BJ (cell line): ENCODE results near the gene MEN1. TPM values are rescaled to one million over a fixed set of nuclear protein-coding genes. Genes with fewer than 3 reads are reported as not detected.

Experiments
- CTCF ChIA-PET: fragments of 350-600 bp; formaldehyde crosslinking; extraction: SDS; loops from one replicate; lab custom pipeline; 2021; ENCODE audit warnings: antibody characterized with exemption, inconsistent platforms; lab: Yijun Ruan, JAX
- POLR2A ChIA-PET: fragments of 300-600 bp; sonication (Branson Sonifier 250); formaldehyde crosslinking; extraction: SDS; loops from one replicate; lab custom pipeline; 2021; ENCODE audit warnings: antibody characterized with exemption; lab: Charles Lee
- DNase-seq: peaks from one replicate; pipeline ENCODE4 v3.0.0-alpha.2; 2011; ENCODE audit warnings: low read depth
- H3K27me3 ChIP-seq: 2 replicates; pipeline ENCODE4 v1.6.0; 2011; ENCODE audit warnings: low read length; ENCODE audit not compliant: control insufficient read depth, insufficient read depth
- H3K36me3 ChIP-seq: 2 replicates; pipeline ENCODE4 v1.5.1; 2011; ENCODE audit warnings: low read length; ENCODE audit not compliant: control insufficient read depth, insufficient read depth
- H3K4me3 ChIP-seq: 2 replicates; pipeline ENCODE4 v1.5.1; 2011; ENCODE audit warnings: low read depth, mild to moderate bottlenecking, control low read depth, low read length
- polyA plus RNA-seq: library from polyadenylated mRNA; depleted of rRNA; stranded (reverse); fragments of >200 nt; gene quantifications from 2 replicates; pipeline ENCODE4 v1.2.3, GENCODE V29; 2011
- TF ChIP-seq, protein P1 (sequence below): IDR thresholded peaks from 2 replicates; pipeline ENCODE4 v1.5.1; 2011; ENCODE audit warnings: low read depth, mild to moderate bottlenecking, control low read depth, inconsistent platforms, low read length, moderate library complexity; ENCODE audit not compliant: insufficient read depth

The MEN1 gene
- polyA plus RNA-seq, 1 experiment = 27.8 TPM

DNA sequence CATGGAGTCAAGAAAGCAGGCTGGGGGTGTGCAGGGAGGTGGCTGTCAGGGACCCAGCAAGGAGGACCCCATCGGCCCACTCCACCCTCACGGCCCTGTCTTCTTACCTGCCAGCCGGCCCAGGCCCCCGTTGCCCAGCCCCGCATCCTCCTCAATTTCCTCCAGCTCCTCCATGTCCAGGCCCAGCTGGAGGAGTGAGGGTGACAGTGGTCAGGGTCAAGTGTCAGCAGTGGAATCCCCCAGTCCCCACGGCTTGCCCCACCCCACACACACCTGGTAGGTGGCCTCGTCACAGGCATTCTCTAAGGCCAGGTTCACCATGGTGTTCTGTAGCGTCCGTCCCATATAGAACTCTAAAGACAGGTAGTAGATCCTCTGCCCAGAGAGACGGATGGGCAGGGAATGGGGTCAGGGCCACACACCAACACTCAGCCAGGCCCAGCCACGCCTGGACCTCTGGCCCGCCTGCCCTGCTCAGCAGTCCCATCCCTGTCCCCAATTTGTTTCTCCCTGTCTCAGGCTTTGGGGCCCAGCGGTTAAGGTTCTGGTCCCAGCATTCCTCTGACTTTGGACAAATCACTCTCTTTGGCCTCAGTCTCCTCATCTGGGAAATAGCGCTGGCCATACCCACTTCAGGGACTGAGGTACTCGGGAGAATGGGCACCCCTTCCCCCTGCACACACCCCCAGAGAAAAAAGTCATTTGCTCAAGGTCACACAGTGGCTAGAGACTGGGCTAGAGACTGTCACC lies 51.8 kb downstream of the MEN1 start:
- TF ChIP-seq, protein P1, sequence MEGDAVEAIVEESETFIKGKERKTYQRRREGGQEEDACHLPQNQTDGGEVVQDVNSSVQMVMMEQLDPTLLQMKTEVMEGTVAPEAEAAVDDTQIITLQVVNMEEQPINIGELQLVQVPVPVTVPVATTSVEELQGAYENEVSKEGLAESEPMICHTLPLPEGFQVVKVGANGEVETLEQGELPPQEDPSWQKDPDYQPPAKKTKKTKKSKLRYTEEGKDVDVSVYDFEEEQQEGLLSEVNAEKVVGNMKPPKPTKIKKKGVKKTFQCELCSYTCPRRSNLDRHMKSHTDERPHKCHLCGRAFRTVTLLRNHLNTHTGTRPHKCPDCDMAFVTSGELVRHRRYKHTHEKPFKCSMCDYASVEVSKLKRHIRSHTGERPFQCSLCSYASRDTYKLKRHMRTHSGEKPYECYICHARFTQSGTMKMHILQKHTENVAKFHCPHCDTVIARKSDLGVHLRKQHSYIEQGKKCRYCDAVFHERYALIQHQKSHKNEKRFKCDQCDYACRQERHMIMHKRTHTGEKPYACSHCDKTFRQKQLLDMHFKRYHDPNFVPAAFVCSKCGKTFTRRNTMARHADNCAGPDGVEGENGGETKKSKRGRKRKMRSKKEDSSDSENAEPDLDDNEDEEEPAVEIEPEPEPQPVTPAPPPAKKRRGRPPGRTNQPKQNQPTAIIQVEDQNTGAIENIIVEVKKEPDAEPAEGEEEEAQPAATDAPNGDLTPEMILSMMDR = no peak
- CTCF ChIA-PET = interaction anchor here (2.6 to 3.2 kb wide), 2 partner anchors 10 to 15 kb away, joined by 9 to 10 read pairs; partner anchors contain the start of gene RASGRP2
- Histone ChIP-seq H3K4me3 (no peak overlapping the region), H3K27me3 (no peaks in the 10 kb centered on the region), H3K36me3 (peaks cover 11% of the 10 kb centered on the region)
- DNase-seq = no peak
- POLR2A ChIA-PET = no interaction called here

DNA sequence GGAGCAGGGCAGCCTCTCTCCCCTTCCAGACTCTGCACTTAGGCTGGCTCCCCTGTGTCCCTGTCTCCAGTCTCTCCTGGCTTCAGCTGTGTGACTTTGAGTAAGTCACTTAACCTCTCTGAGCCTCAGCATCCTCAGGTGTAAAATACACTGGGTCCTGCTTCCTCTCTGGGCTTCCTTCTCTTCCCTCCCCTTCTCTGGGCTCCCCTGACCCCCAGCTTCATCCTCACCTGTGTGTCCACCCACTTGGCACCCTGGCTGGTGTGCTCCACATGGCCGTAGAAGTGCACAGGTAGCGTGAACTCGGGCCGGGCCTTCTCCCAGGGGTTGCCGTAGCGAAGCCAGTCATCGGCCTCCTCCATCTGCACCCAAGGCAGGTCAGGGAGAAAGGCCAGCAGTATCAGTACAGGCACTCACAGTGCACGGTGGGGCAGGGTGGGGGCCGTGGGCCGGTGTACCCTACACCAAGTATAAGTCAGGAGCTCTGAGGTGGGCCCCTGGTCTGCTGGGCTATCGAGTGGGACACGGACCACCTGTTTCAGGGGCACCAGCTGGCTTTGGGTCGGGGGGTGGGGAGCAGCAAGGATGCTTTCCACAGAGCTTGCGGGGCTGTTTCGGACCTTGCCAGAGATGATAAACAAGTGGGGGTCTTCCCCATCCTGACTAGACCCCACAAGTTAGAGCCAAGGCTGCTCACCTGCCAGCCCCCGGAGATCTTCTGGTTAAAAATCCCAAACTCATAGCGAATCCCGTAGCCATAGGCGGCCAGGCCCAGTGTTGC lies 52.6 kb downstream of the MEN1 start:
- DNase-seq = no peak
- ChIA-PET POLR2A (interaction anchor here (0.6 kb wide), 1 partner anchor 1902 kb away, joined by 5 read pairs; no protein-coding TSS in a partner anchor), CTCF (interaction anchor here (0.6 to 3.2 kb wide), 3 partner anchors 10 to 73 kb away, joined by 3 to 10 read pairs (median 9); partner anchors contain the start of gene RASGRP2)
- H3K4me3 ChIP-seq = no peak overlapping the region
- no peaks in the 10 kb centered on the region for H3K27me3 ChIP-seq
- TF ChIP-seq, protein P1 = no peak
- H3K36me3 ChIP-seq = peaks cover 5% of the 10 kb centered on the region

DNA sequence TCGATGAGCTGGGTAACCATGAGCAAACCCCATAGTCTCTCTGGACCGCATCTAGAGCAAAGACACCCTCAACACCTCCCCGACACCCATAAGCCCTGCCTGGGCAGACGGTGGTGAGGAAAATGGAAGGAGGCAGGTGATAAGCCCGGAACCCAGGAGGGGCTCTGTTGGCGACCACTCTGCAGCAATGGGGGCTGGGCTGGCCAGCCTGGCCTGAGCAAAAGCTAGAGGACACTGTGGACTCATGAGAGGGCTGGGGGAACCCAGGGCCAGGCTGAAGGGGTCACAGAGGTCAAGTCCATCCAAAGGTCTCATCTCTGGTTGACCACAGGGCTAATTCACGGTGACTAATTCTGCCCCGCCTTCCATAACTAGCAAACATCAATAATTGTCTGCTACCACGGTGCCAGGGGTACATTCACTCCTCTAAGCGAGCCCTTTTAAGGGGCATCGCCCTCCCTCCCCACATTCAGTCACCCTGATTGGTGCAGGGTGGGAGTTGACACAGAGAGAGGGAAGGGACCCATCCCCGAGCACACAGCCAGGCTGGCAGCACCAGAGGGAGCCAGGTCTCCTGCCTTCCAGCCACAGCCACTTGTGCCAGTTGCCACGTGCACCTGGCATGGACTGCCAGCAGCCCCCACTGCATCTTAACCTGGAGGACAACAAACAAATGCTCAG lies 54.5 kb downstream of the MEN1 start:
- CTCF ChIA-PET = interaction anchor here (2.0 kb wide), 1 partner anchor 12 kb away, joined by 5 read pairs; no protein-coding TSS in a partner anchor

DNA sequence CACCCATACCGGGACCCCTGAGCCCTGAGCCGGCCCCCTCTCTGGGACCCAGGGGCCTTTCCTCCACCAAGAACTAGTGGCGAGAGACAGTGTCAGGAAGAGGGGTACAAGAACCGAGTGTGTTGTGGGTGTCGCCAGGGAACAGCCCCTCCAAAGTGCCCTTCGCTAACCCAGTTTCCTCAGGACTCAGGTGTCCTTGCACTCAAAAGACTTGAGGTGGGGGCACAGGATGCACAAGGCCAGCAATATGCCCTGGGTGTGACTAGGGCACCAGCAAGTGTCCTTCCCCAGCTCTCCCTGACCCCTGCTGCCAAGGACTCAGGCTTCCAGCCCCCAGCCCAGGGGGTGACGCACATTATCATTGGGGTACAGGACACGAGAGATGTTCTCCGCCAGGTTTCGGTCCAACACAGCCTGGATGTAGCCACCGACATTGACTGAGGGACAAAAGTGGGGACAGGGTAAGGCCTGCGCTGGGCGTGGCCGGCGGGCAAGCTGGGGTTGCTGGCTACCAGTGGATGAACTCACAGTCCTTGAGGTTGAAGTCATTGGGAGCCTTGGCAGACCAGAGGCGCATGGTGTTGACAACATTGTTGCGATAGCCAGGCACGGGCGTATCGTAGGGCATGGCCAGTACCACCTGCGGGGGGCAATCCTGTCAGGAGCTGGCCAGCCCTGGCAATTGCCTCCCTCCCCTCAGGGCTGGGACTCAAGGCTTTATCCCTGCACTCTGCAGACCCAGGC lies 55.3 kb downstream of the MEN1 start:
- no peak overlapping the region for H3K4me3 ChIP-seq
- DNase-seq = no peak
- TF ChIP-seq, protein P1 = no peak
- ChIA-PET POLR2A (no interaction called here), CTCF (interaction anchor here (1.4 to 2.0 kb wide), 2 partner anchors 13 kb away, joined by 4 to 5 read pairs; no protein-coding TSS in a partner anchor)
- H3K27me3 ChIP-seq = no peaks in the 10 kb centered on the region
- no peaks in the 10 kb centered on the region for H3K36me3 ChIP-seq

More for the DNA sequence above, 54.5 kb downstream of the MEN1 start:
- POLR2A ChIA-PET = no interaction called here
- Histone ChIP-seq H3K27me3 (no peaks in the 10 kb centered on the region), H3K36me3 (no peaks in the 10 kb centered on the region), H3K4me3 (no peak overlapping the region)
- TF ChIP-seq, protein P1 = no peak
- no peak for DNase-seq
